HG03159 (cell line): ENCODE measurements around the gene PRRG2.

Experiments
- ATAC-seq: cut with Tn5 transposase; IDR thresholded peaks from one replicate; pipeline ENCODE4 v1.9.1; 2021; ENCODE audit warnings: mild to moderate bottlenecking, moderate library complexity; ENCODE audit not compliant: unreplicated experiment

The PRRG2 gene

DNA sequence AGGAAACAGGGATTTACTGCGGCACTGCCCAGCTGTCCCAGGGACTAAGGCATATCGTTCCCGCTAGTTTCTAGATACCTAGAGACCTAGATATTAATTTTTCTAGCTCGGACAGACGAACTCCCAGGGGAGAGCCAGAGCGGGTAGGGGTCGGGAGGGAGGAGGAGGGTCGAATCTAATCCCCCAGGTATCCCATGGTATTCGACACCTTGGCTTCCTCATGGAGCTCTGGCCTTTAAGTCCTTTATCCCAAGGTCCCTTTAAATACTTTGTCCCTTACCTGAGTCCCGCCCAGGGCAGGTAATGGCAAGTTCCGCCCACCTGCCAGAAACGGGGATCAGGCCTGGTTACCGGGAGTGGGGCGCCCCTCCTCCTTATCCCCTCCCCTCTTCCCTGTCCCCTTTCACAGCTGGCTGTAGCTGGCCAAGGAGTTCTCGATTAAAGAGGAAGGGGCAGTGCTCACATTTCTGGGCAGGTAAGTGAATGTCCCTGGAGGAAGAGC lies at the start of gene PRRG2:
Gene PRRG2, plus strand, starts transcription at position 310 of the 502 bp plus-strand sequence. CDS start 1,904 bp downstream, outside the sequence.
- ATAC-seq, result no peak

DNA sequence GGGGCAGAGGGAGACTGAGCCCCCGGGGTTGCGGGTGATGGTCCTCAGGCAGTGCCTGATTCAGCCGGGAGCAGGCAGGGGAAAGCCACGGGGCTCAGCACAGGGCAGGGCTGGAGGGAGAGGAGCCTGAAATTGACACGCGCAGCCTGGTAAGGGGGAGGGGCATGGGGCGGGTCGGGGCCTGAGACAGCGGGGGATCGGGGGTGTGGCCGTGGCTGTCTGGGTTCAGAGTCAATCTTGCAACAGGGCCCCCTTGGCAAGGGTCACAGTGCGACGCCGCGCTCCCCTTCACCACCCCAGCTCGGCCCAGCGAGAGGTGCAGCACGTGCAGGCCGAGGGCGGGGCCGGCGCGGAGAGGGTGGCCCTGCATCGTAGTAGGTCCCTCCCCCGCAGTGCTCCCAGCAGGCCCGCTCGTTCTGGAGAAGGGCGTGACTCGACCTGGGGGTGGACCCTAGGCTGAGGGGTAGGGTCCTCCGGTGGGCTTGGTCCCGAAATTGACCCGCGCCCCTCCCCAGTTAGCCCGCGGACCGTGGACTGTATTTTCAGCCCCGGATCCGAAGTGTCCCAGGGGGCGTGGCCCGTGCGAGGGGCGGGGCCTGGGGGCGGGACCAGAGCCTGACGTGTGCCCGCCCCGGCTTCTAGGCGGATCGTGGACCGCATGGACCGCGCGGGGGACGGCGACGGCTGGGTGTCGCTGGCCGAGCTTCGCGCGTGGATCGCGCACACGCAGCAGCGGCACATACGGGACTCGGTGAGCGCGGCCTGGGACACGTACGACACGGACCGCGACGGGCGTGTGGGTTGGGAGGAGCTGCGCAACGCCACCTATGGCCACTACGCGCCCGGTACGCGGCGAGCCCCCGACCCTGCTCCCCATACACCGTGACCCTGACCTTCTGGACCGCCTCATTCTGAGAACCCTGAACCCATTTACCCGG lies 47.3 kb upstream of the PRRG2 start:
- ATAC-seq, result peak; percentile 75

DNA sequence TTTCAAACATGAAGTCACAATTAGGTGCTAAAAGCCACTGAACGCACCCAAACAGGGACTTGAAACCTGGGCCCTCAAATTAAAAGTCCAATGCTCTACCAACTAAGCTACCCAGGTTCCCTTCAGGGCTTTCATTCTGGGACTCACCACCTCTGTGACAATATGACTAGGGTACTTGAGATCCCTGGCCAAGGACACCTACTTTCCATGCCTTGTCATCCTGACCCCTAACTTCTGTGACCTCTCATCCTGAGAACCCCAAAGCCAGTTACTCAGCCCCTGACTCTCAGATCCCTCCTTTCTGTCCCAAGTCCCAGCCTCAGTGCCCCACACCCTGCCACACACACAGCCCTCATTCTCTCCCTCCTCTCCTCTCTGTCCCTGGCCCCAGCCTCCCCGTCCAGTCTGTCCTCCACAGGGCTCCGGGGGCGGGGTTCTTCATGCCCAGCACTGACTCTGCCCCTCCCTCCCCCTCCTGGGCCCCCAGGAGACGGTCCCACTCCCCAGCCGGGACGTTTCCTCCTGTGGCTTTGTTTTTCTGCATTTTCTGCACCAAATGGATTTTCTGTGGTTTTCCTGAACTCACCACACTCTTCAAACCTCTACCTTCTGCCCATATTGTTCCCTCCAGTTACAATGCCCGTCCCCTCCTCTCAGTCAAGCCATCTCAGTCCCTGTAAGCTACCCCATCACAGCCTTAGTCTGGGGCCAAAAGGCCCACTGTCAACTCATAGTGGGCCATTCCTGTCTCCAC lies 46.3 kb upstream of the PRRG2 start:
- ATAC-seq, result no peak

DNA sequence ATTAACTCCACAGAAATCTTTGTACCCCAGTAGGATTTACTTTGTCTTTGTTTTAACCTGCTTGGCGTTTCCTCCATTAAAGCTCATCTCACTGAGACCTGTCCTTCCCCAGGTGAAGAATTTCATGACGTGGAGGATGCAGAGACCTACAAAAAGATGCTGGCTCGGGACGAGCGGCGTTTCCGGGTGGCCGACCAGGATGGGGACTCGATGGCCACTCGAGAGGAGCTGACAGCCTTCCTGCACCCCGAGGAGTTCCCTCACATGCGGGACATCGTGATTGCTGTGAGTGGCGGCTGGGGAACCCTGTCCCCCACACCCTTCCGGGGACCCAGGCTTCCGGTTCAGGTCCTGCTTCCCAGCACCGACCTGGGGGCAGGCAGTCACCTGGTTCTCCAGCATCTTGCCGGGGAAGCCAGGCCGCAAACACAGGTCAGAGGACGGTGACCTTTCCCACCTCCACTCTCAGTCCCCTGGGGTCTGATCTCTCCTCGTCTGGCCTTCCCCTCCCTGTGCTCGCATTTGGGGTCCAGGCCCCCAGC lies 44.1 kb upstream of the PRRG2 start:
- ATAC-seq, result no peak

DNA sequence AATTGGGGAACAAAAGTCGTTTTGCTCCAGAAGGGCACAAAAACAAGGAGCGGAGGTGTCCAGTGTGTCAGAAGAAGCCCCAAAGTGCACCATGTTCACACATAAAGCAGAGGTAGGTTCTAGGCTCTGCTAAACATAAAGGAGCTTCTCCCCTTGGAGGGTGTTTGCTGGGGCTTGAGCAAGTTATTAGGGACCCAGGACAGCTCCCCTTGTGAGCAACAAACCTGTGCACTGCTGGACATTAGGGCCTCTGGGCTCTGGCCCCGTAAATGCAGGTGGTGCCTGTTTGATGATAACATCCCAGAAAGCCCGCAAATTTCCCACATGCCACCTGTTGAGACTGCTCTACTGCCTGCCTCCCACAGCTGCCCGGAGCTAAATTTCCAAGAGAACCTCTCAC lies 42.5 kb upstream of the PRRG2 start:
- no peak for ATAC-seq

DNA sequence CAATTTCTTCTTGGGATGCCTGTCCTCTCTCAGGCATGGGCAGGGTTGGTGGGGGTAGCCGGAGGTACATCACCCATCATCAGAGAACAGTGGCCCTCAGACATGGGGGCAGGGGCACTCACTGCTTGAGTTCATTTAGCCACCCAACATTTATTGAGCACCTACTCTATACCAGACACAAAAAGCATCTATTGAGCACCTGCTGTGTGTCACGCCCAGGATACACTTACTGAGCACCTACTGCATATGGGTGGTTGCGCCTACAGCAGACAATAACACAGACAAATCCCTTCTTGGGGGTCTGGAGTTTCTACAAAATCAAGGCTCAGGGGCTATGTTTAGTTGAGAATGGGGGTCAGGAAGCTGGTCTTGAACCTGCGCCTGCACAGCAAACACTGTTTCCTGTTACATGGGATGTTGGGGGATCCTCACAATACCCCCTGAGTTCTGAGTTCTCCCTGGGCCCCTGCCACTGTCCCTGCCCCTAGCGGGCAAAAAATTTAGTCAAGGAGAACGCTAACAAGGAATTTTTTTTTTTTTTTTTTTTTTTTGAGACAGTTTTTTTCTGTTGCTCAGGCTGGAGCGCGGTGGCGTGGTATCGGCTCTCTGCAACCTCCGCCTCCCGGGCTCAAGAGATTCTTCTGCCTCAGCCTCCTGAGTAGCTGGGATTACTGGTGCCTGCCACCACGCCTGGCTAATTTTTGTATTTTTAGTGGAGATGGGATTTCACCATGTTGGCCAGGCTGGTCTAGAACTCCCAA lies 41.7 kb upstream of the PRRG2 start:
- ATAC-seq, result no peak

DNA sequence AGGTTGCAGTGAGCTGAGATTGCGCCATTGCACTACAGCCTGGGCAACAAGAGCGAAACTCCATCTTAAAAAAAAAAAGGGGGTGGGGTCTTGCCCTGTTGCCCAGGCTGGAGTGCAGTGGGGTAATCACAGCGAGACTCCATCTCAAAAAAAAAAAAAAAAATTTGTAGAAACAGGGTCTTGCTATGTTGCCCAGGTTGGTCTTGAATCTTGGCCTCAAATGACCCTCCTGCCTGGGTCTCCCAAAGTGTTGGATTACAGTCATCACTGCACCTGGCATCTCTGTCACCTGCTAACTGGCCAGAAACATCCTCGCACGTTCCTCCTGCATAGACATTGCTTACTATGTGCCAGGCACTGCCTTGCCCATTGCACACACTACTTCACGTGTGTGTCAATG lies 39.2 kb upstream of the PRRG2 start:
- ATAC-seq, result no peak

DNA sequence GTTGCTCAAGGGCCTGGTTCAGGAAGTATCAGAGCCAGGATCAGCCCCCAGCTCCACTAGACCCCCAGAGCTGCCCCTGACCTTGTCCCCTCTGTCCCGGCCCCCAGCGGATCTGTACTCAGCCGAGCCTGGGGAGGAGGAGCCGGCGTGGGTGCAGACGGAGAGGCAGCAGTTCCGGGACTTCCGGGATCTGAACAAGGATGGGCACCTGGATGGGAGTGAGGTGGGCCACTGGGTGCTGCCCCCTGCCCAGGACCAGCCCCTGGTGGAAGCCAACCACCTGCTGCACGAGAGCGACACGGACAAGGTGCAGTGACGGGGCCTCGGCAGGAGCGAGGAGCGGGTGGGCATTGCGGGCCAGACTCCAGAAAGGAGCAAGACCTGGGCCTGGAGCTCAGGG lies 38.7 kb upstream of the PRRG2 start:
- ATAC-seq, result no peak

DNA sequence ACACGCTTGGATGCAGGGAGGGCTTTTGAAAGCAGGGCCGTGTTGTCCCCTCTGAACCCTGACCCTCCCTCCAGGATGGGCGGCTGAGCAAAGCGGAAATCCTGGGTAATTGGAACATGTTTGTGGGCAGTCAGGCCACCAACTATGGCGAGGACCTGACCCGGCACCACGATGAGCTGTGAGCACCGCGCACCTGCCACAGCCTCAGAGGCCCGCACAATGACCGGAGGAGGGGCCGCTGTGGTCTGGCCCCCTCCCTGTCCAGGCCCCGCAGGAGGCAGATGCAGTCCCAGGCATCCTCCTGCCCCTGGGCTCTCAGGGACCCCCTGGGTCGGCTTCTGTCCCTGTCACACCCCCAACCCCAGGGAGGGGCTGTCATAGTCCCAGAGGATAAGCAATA lies 38.1 kb upstream of the PRRG2 start:
- ATAC-seq, result no peak

DNA sequence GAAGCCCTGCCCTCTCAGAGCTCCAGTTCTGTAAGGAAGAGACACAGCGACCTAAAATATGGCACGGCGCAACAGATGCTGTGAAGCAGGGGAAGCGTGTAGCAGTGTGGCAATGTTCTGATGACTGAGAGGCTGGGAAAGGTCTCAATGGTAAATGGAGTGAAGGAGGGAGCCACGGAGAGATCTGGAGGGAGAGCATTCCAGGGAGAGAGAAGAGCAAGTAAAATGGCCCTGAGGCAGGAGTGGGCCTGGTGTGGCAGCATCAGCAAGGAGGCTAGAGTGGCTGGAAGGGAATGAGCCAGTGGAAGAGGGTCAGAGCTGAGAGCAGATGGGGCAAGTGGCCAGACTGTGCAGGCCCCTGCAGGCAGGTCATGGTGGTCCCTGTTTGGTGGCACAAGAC lies 37.0 kb upstream of the PRRG2 start:
- no peak for ATAC-seq

DNA sequence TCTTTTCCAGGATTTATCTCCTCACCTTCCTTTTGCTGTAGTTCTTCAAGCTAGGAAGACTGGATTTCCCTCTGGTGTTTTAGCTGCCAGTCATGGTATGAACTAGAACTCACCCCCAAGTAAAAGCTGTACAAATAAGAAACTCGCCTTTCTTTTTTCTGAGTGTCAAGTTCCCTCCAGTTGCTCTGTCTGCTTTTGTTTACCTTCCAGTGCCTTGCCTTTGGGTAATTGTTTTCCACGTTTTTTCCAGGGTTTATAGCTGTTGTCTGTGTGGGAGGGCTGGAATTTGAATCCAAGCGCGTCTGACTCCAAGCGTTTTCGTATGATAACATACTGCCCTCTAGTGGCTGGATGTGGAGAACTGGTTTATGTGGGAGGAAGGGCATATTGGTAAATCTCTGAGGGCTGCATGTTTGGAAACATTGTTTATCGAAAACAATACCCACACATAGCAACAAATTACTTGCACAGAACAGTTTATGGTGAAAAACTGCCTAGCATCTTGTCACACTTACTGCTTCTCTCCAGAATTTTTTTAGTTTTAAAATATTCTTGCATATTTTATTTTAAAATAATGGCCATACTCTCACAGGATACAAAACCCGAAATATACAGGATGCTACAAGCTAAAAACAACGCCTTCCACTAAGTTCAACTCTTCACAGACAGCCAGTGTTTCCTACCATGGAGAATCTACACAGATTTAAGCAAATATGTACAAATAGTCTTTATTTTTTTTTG lies 34.1 kb upstream of the PRRG2 start:
- ATAC-seq, result no peak

DNA sequence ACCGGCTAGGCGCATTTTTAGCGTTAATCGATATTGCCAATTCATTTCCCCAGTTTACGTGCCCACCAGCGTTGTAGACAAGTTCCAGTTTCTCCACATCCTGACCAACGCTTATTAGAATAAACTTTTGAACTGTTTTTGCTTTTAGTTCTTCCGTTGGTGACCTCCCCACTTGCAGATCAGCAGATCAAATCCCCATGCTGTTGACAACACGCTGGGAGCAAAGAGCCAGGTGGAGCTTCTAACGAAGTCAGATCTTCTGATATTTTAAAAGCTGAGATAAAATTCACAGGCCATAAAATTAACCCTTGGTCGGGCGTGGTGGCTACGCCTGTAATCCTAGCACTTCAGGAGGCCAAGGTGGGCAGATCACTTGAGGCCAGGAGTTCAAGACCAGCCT lies 32.1 kb upstream of the PRRG2 start:
- ATAC-seq, result no peak

DNA sequence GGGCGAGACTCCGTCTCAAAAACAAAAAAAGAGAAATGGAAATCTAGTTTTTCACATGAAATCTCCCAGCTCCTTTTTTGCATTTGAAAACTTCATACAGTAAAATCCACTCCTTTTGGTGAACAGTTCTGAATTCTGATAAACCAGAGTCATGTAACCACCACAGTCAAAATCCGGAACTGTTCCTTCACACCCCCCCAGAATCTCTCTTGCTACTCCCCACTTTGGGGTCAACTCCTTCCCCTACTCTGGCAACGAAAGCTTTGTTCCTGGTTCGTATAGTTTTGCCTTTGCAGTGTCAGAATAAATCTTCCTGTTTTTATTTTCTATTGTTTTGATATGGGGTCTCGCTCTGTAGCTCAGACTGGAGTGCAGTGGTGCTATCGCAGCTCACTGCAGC lies 29.6 kb upstream of the PRRG2 start:
- no peak for ATAC-seq

DNA sequence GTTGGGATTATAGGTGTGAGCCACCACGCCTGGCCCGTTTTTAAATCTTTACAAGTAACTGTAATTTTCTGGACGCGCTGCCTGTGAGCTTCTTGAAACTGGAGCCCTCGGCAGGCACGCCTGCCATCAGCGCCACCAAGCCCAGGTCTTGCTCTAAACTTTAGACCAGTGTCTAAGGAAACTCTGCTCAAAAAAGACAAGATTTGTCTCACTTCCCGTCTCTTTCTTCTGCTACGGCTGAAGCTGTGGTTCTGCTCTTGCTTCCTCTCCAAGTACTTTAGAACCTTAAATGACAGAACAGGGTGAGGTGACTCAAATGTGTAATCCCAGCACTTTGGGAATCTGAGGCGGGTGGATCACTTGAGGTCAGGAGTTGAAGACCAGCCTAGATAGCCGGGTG lies 28.4 kb upstream of the PRRG2 start:
- ATAC-seq, result no peak

DNA sequence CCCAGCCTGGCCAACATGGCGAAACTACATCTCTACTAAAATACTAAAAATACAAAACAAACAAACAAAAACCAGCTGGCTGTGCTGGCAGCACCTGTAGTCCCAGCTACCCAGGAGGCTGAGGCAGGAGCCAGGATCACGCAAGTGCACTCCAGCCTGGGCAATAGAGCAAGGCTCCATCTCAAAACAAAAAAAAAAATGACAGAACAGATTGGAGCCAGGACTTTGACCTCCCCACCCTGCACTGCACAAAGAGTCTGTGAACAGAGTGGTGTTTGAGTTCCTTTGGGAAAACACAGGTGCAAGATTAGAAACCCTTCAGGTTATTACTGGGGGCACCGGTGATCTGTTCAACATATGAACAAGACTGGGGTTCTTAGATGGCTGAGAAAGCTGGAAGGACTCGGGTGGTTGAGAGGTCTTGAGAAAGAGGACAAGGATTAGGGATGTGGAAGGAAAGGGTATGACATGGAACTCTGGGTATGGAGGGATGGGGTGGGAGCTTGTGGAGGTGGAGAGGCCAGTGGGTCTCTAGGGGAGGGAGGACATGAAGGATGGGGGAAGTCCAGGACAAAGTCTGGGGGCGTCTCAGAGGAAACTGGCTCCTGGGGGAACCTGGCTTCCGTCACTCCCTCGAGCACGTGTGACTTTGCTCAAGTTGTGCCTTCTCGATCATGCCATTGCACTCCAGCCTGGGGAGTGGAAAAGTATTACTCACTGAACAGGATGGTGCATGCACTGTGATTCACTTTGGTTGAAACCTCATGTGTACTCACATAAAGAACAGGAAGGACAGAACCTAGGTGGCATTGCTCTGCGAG lies 27.5 kb upstream of the PRRG2 start:
- no peak for ATAC-seq

DNA sequence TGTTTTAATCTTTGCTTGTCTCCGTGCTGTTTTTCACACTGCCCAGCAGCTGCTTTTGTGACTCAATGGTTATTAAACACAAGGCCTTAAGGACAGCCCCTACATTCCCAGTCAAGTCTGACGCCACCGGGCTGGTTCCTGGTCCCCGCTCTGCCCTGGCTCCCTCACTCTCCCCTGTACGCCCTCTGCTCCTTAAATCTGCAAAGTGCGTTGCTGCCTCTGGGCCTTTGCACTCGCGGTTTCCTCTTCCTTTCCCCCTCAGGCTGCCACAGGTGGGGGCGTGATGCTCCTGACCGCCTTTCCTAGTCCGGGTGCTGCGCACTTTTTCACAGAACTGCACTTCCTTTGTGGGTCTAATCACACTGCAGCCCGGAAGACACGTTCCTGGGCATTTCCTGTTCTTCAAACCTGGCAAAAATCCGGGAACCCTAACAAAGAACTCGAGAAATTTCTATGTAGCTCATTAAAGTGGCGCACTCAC lies 26.4 kb upstream of the PRRG2 start:
- no peak for ATAC-seq

DNA sequence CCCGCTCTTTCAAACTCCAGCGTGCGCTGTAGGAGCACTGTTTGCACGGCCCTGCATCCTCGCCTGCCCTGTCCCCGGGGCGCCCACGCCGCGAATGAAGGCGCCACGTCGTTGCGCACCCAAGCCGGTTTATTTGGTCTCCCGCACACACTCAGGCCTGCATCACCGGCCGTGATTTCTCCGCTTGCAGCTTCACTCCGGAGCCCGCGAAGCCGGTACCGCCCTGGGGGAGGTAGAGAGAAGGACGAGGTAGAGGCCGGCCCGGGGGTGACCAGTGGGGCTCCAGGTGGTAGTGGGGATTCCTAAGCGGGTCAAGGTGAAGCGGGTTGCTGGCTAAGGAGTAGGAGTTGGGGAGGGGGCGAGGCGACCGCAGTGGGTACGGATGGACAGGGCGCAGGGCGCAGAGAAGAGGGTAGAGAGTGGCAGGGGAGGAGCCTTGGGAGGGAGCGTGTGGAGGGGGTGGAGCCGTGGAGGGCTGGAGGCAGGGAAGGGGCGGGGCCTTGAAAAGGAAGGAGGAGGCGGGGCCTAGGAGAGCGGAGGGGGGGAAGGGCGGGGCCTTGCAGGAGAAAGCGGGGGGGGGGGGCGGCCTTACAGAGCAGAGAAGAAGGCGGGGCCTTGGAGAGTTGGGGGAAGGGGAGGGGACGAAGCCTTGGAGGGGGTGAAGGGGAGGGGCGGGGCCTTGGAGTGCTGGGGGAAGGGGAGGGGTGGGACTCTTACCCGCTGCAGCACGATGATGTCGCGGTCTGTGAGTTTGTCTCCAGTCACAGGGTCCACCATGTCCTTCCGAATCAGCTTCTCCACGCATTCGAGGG lies 25.3 kb upstream of the PRRG2 start:
- ATAC-seq, result no peak
